Measurements from ENCODE around the gene KRTAP4-8.
"Not testable (repeated sequence)": the region's sequence is repeated elsewhere in the genome, so short reads cannot be mapped to it uniquely, and the experiment has no call there.

Gene KRTAP4-8

GRCh38 chr17:41107941-41108450 lies 10.1 kb upstream of the KRTAP4-8 start:
- DNase-seq: no peak

GRCh38 chr17:41105347-41105746 lies 7.4 kb upstream of the KRTAP4-8 start, which contains the start of gene KRTAP4-9:
KRTAP4-9 (plus strand) TSS chr17:41105389; CDS start chr17:41105389, 0 bp downstream.
- not testable (repeated sequence) for DNase-seq

GRCh38 chr17:41104386-41105038 lies 6.6 kb upstream of the KRTAP4-8 start:
- DNase-seq: not testable (repeated sequence)

- DNase-seq: no peak
Observed at GRCh38 chr17:41103896-41104295, 6.0 kb upstream of the KRTAP4-8 start.

- no peak for DNase-seq
Observed at GRCh38 chr17:41101586-41102259, 3.8 kb upstream of the KRTAP4-8 start, which contains the start of gene KRTAP4-16. KRTAP4-16 (minus strand) TSS chr17:41102209; CDS start chr17:41102209, 0 bp downstream.

GRCh38 chr17:41099682-41100480 lies 1.9 kb upstream of the KRTAP4-8 start:
- DNase-seq: peak in 1 of 2 donors; percentile 29

- DNase-seq: no peak
Observed at GRCh38 chr17:41098481-41098880, 539 bp upstream of the KRTAP4-8 start.

GRCh38 chr17:41096055-41096454 lies 1.9 kb downstream of the KRTAP4-8 start:
- DNase-seq: no peak

GRCh38 chr17:41088760-41089352 lies 9.1 kb downstream of the KRTAP4-8 start:
- DNase-seq: not testable (repeated sequence)

GRCh38 chr17:41084100-41084856 lies 13.7 kb downstream of the KRTAP4-8 start, which contains the start of gene KRTAP4-7:
KRTAP4-7 (plus strand) TSS chr17:41084150; CDS start chr17:41084207, 57 bp downstream.
- DNase-seq: not testable (repeated sequence)

- DNase-seq: not testable (repeated sequence)
Observed at GRCh38 chr17:41083427-41083826, 14.5 kb downstream of the KRTAP4-8 start.

GRCh38 chr17:41082626-41083025 lies 15.3 kb downstream of the KRTAP4-8 start:
- no peak for DNase-seq

GRCh38 chr17:41076788-41077187 lies 21.2 kb downstream of the KRTAP4-8 start:
- no peak for DNase-seq

- DNase-seq: no peak
Observed at GRCh38 chr17:41073676-41074075, 24.3 kb downstream of the KRTAP4-8 start.

GRCh38 chr17:41071606-41072360 lies 26.2 kb downstream of the KRTAP4-8 start:
- DNase-seq: no peak

GRCh38 chr17:41069031-41069430 lies 28.9 kb downstream of the KRTAP4-8 start:
- no peak for DNase-seq

GRCh38 chr17:41067281-41067680 lies 30.7 kb downstream of the KRTAP4-8 start:
- DNase-seq: no peak

GRCh38 chr17:41065829-41066624 lies 31.9 kb downstream of the KRTAP4-8 start, which contains the start of gene KRTAP2-4:
KRTAP2-4 (minus strand) TSS chr17:41065879; CDS start chr17:41065845, 34 bp downstream.
- no peak for DNase-seq

- not testable (repeated sequence) for DNase-seq
Observed at GRCh38 chr17:41065016-41065689, 32.8 kb downstream of the KRTAP4-8 start.

Data from bone marrow (tissue), 2 donors.